Smooth muscle cell (in vitro differentiated cells): ENCODE results near the gene TBX5. TPM values are rescaled to one million over a fixed set of nuclear protein-coding genes. Genes with fewer than 3 reads are reported as not detected.
A peak's percentile ranks its signal among the peaks of the same experiment; 100 is the strongest.

Experiments used
- DNase-seq: peaks from one replicate; lab custom pipeline; 2025; ENCODE audit not compliant: unreplicated experiment; lab: John Stamatoyannopoulos, UW
- H2AFZ ChIP-seq: fragments of 200-600 bp; sonication (generic); 2 replicates; pipeline ENCODE4 v1.6.0; 2016; ENCODE audit warnings: antibody characterized with exemption, low read depth, mild to moderate bottlenecking
- H3F3A ChIP-seq: fragments of 200-600 bp; sonication (generic); 2 replicates; pipeline ENCODE4 v1.6.0; 2017; ENCODE audit warnings: antibody characterized with exemption, low read depth
- H3K27ac ChIP-seq: fragments of 200-600 bp; sonication (generic); 2 replicates; pipeline ENCODE4 v1.5.1; 2016; ENCODE audit warnings: low read depth, mild to moderate bottlenecking
- H3K27me3 ChIP-seq: fragments of 200-600 bp; sonication (generic); 2 replicates; pipeline ENCODE4 v1.6.1; 2016; ENCODE audit warnings: low read depth, mild to moderate bottlenecking
- H3K36me3 ChIP-seq: fragments of 200-600 bp; sonication (generic); 2 replicates; pipeline ENCODE4 v1.5.1; 2016; ENCODE audit warnings: low read depth
- H3K4me1 ChIP-seq: fragments of 200-600 bp; sonication (generic); 2 replicates; pipeline ENCODE4 v1.5.1; 2016; ENCODE audit warnings: low read depth
- H3K4me2 ChIP-seq: fragments of 200-600 bp; sonication (generic); 2 replicates; pipeline ENCODE4 v1.6.0; 2016; ENCODE audit warnings: mild to moderate bottlenecking
- H3K4me3 ChIP-seq: fragments of 200-600 bp; sonication (generic); 2 replicates; pipeline ENCODE4 v1.5.1; 2016; ENCODE audit warnings: mild to moderate bottlenecking
- H3K79me2 ChIP-seq: fragments of 200-600 bp; sonication (generic); 2 replicates; pipeline ENCODE4 v1.6.0; 2016; ENCODE audit warnings: low read depth, mild to moderate bottlenecking
- H3K9ac ChIP-seq: fragments of 200-600 bp; sonication (generic); 2 replicates; pipeline ENCODE4 v1.6.0; 2016; ENCODE audit warnings: low read depth
- H3K9me3 ChIP-seq: fragments of 200-600 bp; sonication (generic); replicated peaks from 2 replicates; pipeline ENCODE4 v1.5.1; 2016; ENCODE audit warnings: low read depth
- H4K20me1 ChIP-seq: fragments of 200-600 bp; sonication (generic); 2 replicates; pipeline ENCODE4 v1.6.0; 2016; ENCODE audit warnings: low read depth
- WGBS: methylation state at CpG from one replicate; pipeline ENCODE4 v1.1.7; 2016; ENCODE audit warnings: low lambda C conversion rate; 5-methylcytosine and 5-hydroxymethylcytosine counted together
- polyA plus RNA-seq: library from polyadenylated mRNA; unstranded; fragments of >200 nt; fragmentation: Nextera tagmentation; extraction: Ambion mirVana; gene quantifications from 2 replicates; pipeline ENCODE4 v1.2.1, GENCODE V29; 2016
- total RNA-seq: library from RNA; depleted of rRNA; stranded (reverse); fragments of >200 nt; gene quantifications from 2 replicates; pipeline ENCODE4 v1.2.3, GENCODE V29; 2014
- TF ChIP-seq, protein P1 (sequence below): fragments of 200-600 bp; sonication (generic); IDR thresholded peaks from 2 replicates; pipeline ENCODE4 v1.5.1; 2017; ENCODE audit warnings: borderline replicate concordance, mild to moderate bottlenecking, antibody characterized with exemption; ENCODE audit not compliant: insufficient read depth, poor library complexity, severe bottlenecking

Gene TBX5
- total and polyA plus RNA-seq, 2 experiments from 2014 or later = not detected

GRCh38 chr12:114414866-114415524, 9.1 kb upstream of the TBX5 start:
- Histone ChIP-seq H3K36me3 (no peaks in the 10 kb centered on the region), H3K9me3 (no peaks in the 10 kb centered on the region), H3K79me2 (no peaks in the 10 kb centered on the region), H3K9ac (no peak overlapping the region), H3K4me3 (no peak overlapping the region), H4K20me1 (no peaks in the 10 kb centered on the region), H3K4me1 (no peaks in the 10 kb centered on the region), H3K27ac (no peak overlapping the region), H3F3A (no peaks in the 10 kb centered on the region), H3K27me3 (peaks cover 98% of the 10 kb centered on the region), H2AFZ (no peak overlapping the region), H3K4me2 (no peak overlapping the region)
- 56% methylated on average over 11 of the region's 11 CpGs for WGBS
- DNase-seq = no peak
- TF ChIP-seq, protein P1, sequence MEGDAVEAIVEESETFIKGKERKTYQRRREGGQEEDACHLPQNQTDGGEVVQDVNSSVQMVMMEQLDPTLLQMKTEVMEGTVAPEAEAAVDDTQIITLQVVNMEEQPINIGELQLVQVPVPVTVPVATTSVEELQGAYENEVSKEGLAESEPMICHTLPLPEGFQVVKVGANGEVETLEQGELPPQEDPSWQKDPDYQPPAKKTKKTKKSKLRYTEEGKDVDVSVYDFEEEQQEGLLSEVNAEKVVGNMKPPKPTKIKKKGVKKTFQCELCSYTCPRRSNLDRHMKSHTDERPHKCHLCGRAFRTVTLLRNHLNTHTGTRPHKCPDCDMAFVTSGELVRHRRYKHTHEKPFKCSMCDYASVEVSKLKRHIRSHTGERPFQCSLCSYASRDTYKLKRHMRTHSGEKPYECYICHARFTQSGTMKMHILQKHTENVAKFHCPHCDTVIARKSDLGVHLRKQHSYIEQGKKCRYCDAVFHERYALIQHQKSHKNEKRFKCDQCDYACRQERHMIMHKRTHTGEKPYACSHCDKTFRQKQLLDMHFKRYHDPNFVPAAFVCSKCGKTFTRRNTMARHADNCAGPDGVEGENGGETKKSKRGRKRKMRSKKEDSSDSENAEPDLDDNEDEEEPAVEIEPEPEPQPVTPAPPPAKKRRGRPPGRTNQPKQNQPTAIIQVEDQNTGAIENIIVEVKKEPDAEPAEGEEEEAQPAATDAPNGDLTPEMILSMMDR = no peak

- Histone ChIP-seq H3K4me1 (no peaks in the 10 kb centered on the region), H3K9me3 (no peaks in the 10 kb centered on the region), H3F3A (no peaks in the 10 kb centered on the region), H3K36me3 (no peaks in the 10 kb centered on the region), H3K27me3 (peaks cover 98% of the 10 kb centered on the region), H3K79me2 (no peaks in the 10 kb centered on the region), H3K27ac (no peak overlapping the region), H3K9ac (no peak overlapping the region), H3K4me3 (peak overlapping the region; percentile 16), H2AFZ (no peak overlapping the region), H3K4me2 (peak overlapping the region; percentile 12), H4K20me1 (no peaks in the 10 kb centered on the region)
- no peak for DNase-seq
- TF ChIP-seq, protein P1 = no peak
- WGBS = 4% methylated on average over 43 of the region's 48 CpGs
Measured at GRCh38 chr12:114414031-114414865, 8.3 kb upstream of the TBX5 start.

DNA sequence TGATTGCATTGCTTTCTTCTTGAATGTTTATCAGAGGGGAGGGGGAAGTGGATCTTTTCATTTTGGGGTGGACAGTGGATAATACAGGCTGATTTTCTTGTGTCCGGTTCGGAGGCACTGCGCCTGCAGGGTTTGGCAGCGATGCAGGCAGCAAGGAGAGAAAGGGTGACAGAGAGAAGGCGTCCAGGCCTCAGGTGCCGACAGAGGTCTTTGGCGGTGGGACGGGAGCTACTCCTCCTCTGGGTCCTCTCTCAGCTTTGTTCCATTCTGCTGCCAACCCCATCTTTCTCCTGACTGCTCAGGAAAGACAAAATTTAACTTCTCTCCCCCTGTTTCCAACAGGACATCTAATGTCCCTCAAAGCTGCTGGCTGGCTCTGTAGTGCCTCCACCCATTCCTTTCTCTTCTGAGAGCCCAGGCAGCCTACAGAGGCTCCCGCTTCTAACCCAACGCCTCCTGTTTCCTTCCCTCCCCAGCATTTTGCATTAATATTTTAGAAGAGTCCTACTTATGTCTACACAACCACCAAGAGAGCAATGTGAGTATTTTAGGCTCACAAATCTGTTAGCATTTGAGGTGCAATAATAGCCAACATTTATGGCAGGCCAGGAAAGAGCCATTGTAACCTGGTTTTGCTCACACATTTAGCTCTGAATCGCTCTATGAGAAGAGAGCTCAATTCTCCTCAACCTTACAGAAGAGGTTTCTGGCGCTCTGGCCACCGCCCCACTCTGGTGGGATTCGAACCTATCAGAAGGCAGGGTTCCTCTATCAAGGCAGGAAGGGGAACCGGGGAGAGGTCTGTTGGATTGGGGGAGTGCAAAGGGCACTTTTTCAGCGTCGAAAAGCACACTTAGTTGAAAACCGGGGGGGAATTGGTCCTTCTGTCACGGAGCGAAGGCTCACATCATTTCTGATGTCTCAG, 7.1 kb upstream of the TBX5 start:
- DNase-seq = no peak
- H3K27me3 ChIP-seq = peaks cover 100% of the 10 kb centered on the region
- no peak overlapping the region for H2AFZ ChIP-seq
- TF ChIP-seq, protein P1 = no peak
- H3F3A ChIP-seq = no peaks in the 10 kb centered on the region
- no peak overlapping the region for H3K9ac ChIP-seq
- H3K79me2 ChIP-seq = no peaks in the 10 kb centered on the region
- H3K4me1 ChIP-seq = no peaks in the 10 kb centered on the region
- 11% methylated on average over 20 of the region's 20 CpGs for WGBS
- no peak overlapping the region for H3K4me2 ChIP-seq
- H4K20me1 ChIP-seq = no peaks in the 10 kb centered on the region
- H3K36me3 ChIP-seq = no peaks in the 10 kb centered on the region
- H3K9me3 ChIP-seq = no peaks in the 10 kb centered on the region
- H3K27ac ChIP-seq = no peak overlapping the region
- peak overlapping the region; percentile 8 for H3K4me3 ChIP-seq
